GM18511 (cell line): ENCODE data around the gene GPNMB.
"Not testable (repeated sequence)": the region's sequence is repeated elsewhere in the genome, so short reads cannot be mapped to it uniquely, and the experiment has no call there.

Experiments used
- ATAC-seq: cut with Tn5 transposase; IDR thresholded peaks from one replicate; pipeline ENCODE4 v1.9.1; 2021; ENCODE audit warnings: mild to moderate bottlenecking, moderate library complexity; ENCODE audit not compliant: unreplicated experiment

GPNMB gene

GRCh38 chr7:23246555-23246954 is at the start of gene GPNMB:
TSS of gene GPNMB (plus strand) at chr7:23246775. CDS start at chr7:23246858, 83 bp downstream.
- ATAC-seq, result no peak

GRCh38 chr7:23197745-23198144 is 48.8 kb upstream of the GPNMB start:
- ATAC-seq, result not testable (repeated sequence)

- ATAC-seq, result no peak
Observed at GRCh38 chr7:23200331-23200730, 46.2 kb upstream of the GPNMB start.

GRCh38 chr7:23204241-23204640 is 42.3 kb upstream of the GPNMB start:
- ATAC-seq, result no peak

- no peak for ATAC-seq
Observed at GRCh38 chr7:23205577-23205908, 41.0 kb upstream of the GPNMB start.

GRCh38 chr7:23205909-23206767 is 40.4 kb upstream of the GPNMB start:
- ATAC-seq, result no peak

- ATAC-seq, result no peak
Observed at GRCh38 chr7:23207021-23207420, 39.6 kb upstream of the GPNMB start.

GRCh38 chr7:23207884-23208283 is 38.7 kb upstream of the GPNMB start:
- no peak for ATAC-seq

- ATAC-seq, result no peak
Observed at GRCh38 chr7:23208316-23208715, 38.3 kb upstream of the GPNMB start.

GRCh38 chr7:23210506-23210905 is 36.1 kb upstream of the GPNMB start:
- ATAC-seq, result no peak

- ATAC-seq, result no peak
Observed at GRCh38 chr7:23211589-23211988, 35.0 kb upstream of the GPNMB start.

GRCh38 chr7:23212395-23212794 is 34.2 kb upstream of the GPNMB start:
- ATAC-seq, result no peak

- ATAC-seq, result no peak
Observed at GRCh38 chr7:23212841-23213240, 33.7 kb upstream of the GPNMB start.

- no peak for ATAC-seq
Observed at GRCh38 chr7:23213755-23214154, 32.8 kb upstream of the GPNMB start.

- ATAC-seq, result no peak
Observed at GRCh38 chr7:23214423-23214822, 32.2 kb upstream of the GPNMB start.

GRCh38 chr7:23214938-23215337 is 31.6 kb upstream of the GPNMB start:
- ATAC-seq, result no peak

GRCh38 chr7:23216021-23216420 is 30.6 kb upstream of the GPNMB start:
- ATAC-seq, result no peak

GRCh38 chr7:23218196-23218595 is 28.4 kb upstream of the GPNMB start:
- ATAC-seq, result no peak

GRCh38 chr7:23220690-23221305 is 25.8 kb upstream of the GPNMB start:
- no peak for ATAC-seq

GRCh38 chr7:23222439-23223030 is 24.0 kb upstream of the GPNMB start:
- ATAC-seq, result no peak

- ATAC-seq, result not testable (repeated sequence)
Observed at GRCh38 chr7:23224364-23224763, 22.2 kb upstream of the GPNMB start.

GRCh38 chr7:23226844-23227450 is 19.6 kb upstream of the GPNMB start:
- ATAC-seq, result no peak
